Measurements from ENCODE around the gene CLIP2.
"Not testable (repeated sequence)": the region's sequence is repeated elsewhere in the genome, so short reads cannot be mapped to it uniquely, and the experiment has no call there.

Gene CLIP2

GRCh38 chr7:74388880-74389415 lies 99.7 kb downstream of the CLIP2 start:
- in situ Hi-C loops (cut with MboI; ENCODE audit: low pct_unique_long_range_greater_than_20kb, low sequenced_read_pairs) = loop anchor here (25.0 kb wide), 1 partner anchor 352 kb away; the partner anchor contains the start of gene ELN

GRCh38 chr7:74393722-74394121 lies 104.5 kb downstream of the CLIP2 start:
- peak; percentile 46 for DNase-seq
- in situ Hi-C loops (cut with MboI; ENCODE audit: low pct_unique_long_range_greater_than_20kb, low sequenced_read_pairs) = loop anchor here (25.0 kb wide), 1 partner anchor 356 kb away; the partner anchor contains the start of gene ELN

More at GRCh38 chr7:74388880-74389415, 99.7 kb downstream of the CLIP2 start:
- no peak for DNase-seq

- in situ Hi-C loops (cut with MboI; ENCODE audit: low pct_unique_long_range_greater_than_20kb, low sequenced_read_pairs) = loop anchor here (25.0 kb wide), 1 partner anchor 357 kb away; the partner anchor contains the start of gene ELN
These were observed 105.4 kb downstream of the CLIP2 start for GRCh38 chr7:74394601-74395000.

GRCh38 chr7:74395745-74396311 lies 106.6 kb downstream of the CLIP2 start:
- DNase-seq = no peak
- in situ Hi-C loops (cut with MboI; ENCODE audit: low pct_unique_long_range_greater_than_20kb, low sequenced_read_pairs) = loop anchor here (25.0 kb wide), 1 partner anchor 359 kb away; the partner anchor contains the start of gene ELN

More at GRCh38 chr7:74394601-74395000, 105.4 kb downstream of the CLIP2 start:
- DNase-seq = peak; percentile 25

- in situ Hi-C loops (cut with MboI; ENCODE audit: low pct_unique_long_range_greater_than_20kb, low sequenced_read_pairs) = loop anchor here (25.0 kb wide), 1 partner anchor 360 kb away; the partner anchor contains the start of gene ELN
These were observed 107.8 kb downstream of the CLIP2 start for GRCh38 chr7:74396993-74397392.

GRCh38 chr7:74398426-74398825 lies 109.2 kb downstream of the CLIP2 start:
- in situ Hi-C loops (cut with MboI; ENCODE audit: low pct_unique_long_range_greater_than_20kb, low sequenced_read_pairs) = loop anchor here (25.0 kb wide), 1 partner anchor 361 kb away; the partner anchor contains the start of gene ELN

More at GRCh38 chr7:74396993-74397392, 107.8 kb downstream of the CLIP2 start:
- no peak for DNase-seq

GRCh38 chr7:74399006-74399405 lies 109.8 kb downstream of the CLIP2 start:
- in situ Hi-C loops (cut with MboI; ENCODE audit: low pct_unique_long_range_greater_than_20kb, low sequenced_read_pairs) = loop anchor here (25.0 kb wide), 1 partner anchor 362 kb away; the partner anchor contains the start of gene ELN
- no peak for DNase-seq

More at GRCh38 chr7:74398426-74398825, 109.2 kb downstream of the CLIP2 start:
- no peak for DNase-seq

GRCh38 chr7:74400420-74401136 lies 111.4 kb downstream of the CLIP2 start:
- in situ Hi-C loops (cut with MboI; ENCODE audit: low pct_unique_long_range_greater_than_20kb, low sequenced_read_pairs) = no loop called here
- no peak for DNase-seq

GRCh38 chr7:74401137-74401859 lies 112.1 kb downstream of the CLIP2 start:
- in situ Hi-C loops (cut with MboI; ENCODE audit: low pct_unique_long_range_greater_than_20kb, low sequenced_read_pairs) = no loop called here
- peak; percentile 78 for DNase-seq

GRCh38 chr7:74402668-74403067 lies 113.5 kb downstream of the CLIP2 start:
- in situ Hi-C loops (cut with MboI; ENCODE audit: low pct_unique_long_range_greater_than_20kb, low sequenced_read_pairs); DNase-seq: not testable (repeated sequence)

- DNase-seq = no peak
- in situ Hi-C loops (cut with MboI; ENCODE audit: low pct_unique_long_range_greater_than_20kb, low sequenced_read_pairs) = no loop called here
These were observed 114.5 kb downstream of the CLIP2 start for GRCh38 chr7:74403521-74404387.

GRCh38 chr7:74404388-74404700 lies 115.1 kb downstream of the CLIP2 start:
- in situ Hi-C loops (cut with MboI; ENCODE audit: low pct_unique_long_range_greater_than_20kb, low sequenced_read_pairs) = no loop called here
- DNase-seq = no peak

GRCh38 chr7:74404741-74405140 lies 115.5 kb downstream of the CLIP2 start:
- DNase-seq = no peak
- in situ Hi-C loops (cut with MboI; ENCODE audit: low pct_unique_long_range_greater_than_20kb, low sequenced_read_pairs) = no loop called here

- in situ Hi-C loops (cut with MboI; ENCODE audit: low pct_unique_long_range_greater_than_20kb, low sequenced_read_pairs) = no loop called here
- no peak for DNase-seq
These were observed 116.1 kb downstream of the CLIP2 start for GRCh38 chr7:74405191-74405898.

GRCh38 chr7:74405899-74406512 lies 116.8 kb downstream of the CLIP2 start:
- in situ Hi-C loops (cut with MboI; ENCODE audit: low pct_unique_long_range_greater_than_20kb, low sequenced_read_pairs) = no loop called here
- no peak for DNase-seq

- no peak for DNase-seq
- in situ Hi-C loops (cut with MboI; ENCODE audit: low pct_unique_long_range_greater_than_20kb, low sequenced_read_pairs) = no loop called here
These were observed 118.8 kb downstream of the CLIP2 start for GRCh38 chr7:74407958-74408357.

- in situ Hi-C loops (cut with MboI; ENCODE audit: low pct_unique_long_range_greater_than_20kb, low sequenced_read_pairs) = no loop called here
- DNase-seq = no peak
These were observed 120.4 kb downstream of the CLIP2 start for GRCh38 chr7:74409571-74409970.

GRCh38 chr7:74410772-74411171 lies 121.6 kb downstream of the CLIP2 start:
- in situ Hi-C loops (cut with MboI; ENCODE audit: low pct_unique_long_range_greater_than_20kb, low sequenced_read_pairs) = no loop called here
- DNase-seq = no peak

All from KBM-7 (cell line).